ENCODE data around the gene PBX4.

- TF ChIP-seq EZH2 (IDR thresholded peaks at IDR 0.05; ENCODE audit: low read depth, low read length, severe bottlenecking) (no peak), CHD1 (IDR thresholded peaks at IDR 0.05; ENCODE audit: low read depth, low read length) (no peak), KDM5A (IDR thresholded peaks at IDR 0.05; ENCODE audit: low read length) (no peak), CTCF (IDR thresholded peaks at IDR 0.05; ENCODE audit: control extremely low read depth in 1 of 3, insufficient read depth in 1 of 3, low read depth in 1 of 3, low read length in 3 of 3) (no peak)
Measured at GRCh38 chr19:19538785-19539166, 79.7 kb downstream of the PBX4 start.
